ENCODE results near the gene TTC16.

GRCh38 chr9:127756233-127756632, 40.4 kb downstream of the TTC16 start:
- TF ChIP-seq, protein P1, sequence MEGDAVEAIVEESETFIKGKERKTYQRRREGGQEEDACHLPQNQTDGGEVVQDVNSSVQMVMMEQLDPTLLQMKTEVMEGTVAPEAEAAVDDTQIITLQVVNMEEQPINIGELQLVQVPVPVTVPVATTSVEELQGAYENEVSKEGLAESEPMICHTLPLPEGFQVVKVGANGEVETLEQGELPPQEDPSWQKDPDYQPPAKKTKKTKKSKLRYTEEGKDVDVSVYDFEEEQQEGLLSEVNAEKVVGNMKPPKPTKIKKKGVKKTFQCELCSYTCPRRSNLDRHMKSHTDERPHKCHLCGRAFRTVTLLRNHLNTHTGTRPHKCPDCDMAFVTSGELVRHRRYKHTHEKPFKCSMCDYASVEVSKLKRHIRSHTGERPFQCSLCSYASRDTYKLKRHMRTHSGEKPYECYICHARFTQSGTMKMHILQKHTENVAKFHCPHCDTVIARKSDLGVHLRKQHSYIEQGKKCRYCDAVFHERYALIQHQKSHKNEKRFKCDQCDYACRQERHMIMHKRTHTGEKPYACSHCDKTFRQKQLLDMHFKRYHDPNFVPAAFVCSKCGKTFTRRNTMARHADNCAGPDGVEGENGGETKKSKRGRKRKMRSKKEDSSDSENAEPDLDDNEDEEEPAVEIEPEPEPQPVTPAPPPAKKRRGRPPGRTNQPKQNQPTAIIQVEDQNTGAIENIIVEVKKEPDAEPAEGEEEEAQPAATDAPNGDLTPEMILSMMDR (conservative IDR thresholded peaks at IDR 0.05 in 1 of 2, IDR thresholded peaks at IDR 0.05 in 1 of 2; ENCODE audit: low read depth in 1 of 2, low read length in 2 of 2) = no peak
- TF ChIP-seq EZH2 (IDR thresholded peaks at IDR 0.05; ENCODE audit: low read length, missing control alignments) = no peak

Measured in fibroblast of lung (primary cell).